Neural progenitor cell (in vitro differentiated cells): ENCODE data around the gene GGNBP2. TPM values are rescaled to one million over a fixed set of nuclear protein-coding genes. Genes with fewer than 3 reads are reported as not detected.

Experiments used
- DNase-seq: peaks from one replicate; pipeline ENCODE4 v3.0.0-alpha.2; 2016; ENCODE audit warnings: low spot score
- H2AFZ ChIP-seq: fragments of 200-600 bp; sonication (generic); replicated peaks from 2 replicates; pipeline ENCODE4 v1.6.1; 2016; ENCODE audit warnings: antibody characterized with exemption
- H3F3A ChIP-seq: fragments of 200-600 bp; sonication (generic); 2 replicates; pipeline ENCODE4 v1.6.1; 2016; ENCODE audit warnings: antibody characterized with exemption, low read depth
- H3K27ac ChIP-seq: fragments of 200-600 bp; sonication (generic); 2 replicates; pipeline ENCODE4 v1.5.1; 2016; ENCODE audit warnings: mild to moderate bottlenecking
- H3K27me3 ChIP-seq: fragments of 200-600 bp; sonication (generic); 2 replicates; pipeline ENCODE4 v1.6.1; 2016; ENCODE audit warnings: mild to moderate bottlenecking, moderate library complexity
- H3K36me3 ChIP-seq: fragments of 200-600 bp; sonication (generic); 2 replicates; pipeline ENCODE4 v1.5.1; 2016
- H3K4me1 ChIP-seq: fragments of 200-600 bp; sonication (generic); 2 replicates; pipeline ENCODE4 v1.6.1; 2016; ENCODE audit warnings: mixed run types
- H3K4me2 ChIP-seq: fragments of 200-600 bp; sonication (generic); 2 replicates; pipeline ENCODE4 v1.6.1; 2016
- H3K4me3 ChIP-seq: fragments of 200-600 bp; sonication (generic); 2 replicates; pipeline ENCODE4 v1.5.1; 2016
- H3K79me2 ChIP-seq: fragments of 200-600 bp; sonication (generic); 2 replicates; pipeline ENCODE4 v1.6.1; 2016; ENCODE audit warnings: low read depth
- H3K9ac ChIP-seq: fragments of 200-600 bp; sonication (generic); 2 replicates; pipeline ENCODE4 v1.6.1; 2016
- H3K9me3 ChIP-seq: fragments of 200-600 bp; sonication (generic); 2 replicates; pipeline ENCODE4 v1.5.1; 2016; ENCODE audit warnings: low read depth
- H4K20me1 ChIP-seq: fragments of 200-600 bp; sonication (generic); 2 replicates; pipeline ENCODE4 v1.6.1; 2016; ENCODE audit warnings: low read depth
- H3K27ac Mint-ChIP-seq: 3 replicates; pipeline ENCODE4 v1.8.0; 2021; ENCODE audit warnings: mixed read lengths
- H3K27me3 Mint-ChIP-seq: 2 replicates; pipeline ENCODE4 v1.8.0; 2022; ENCODE audit warnings: low read depth, mild to moderate bottlenecking, inconsistent platforms, moderate library complexity, mixed read lengths; ENCODE audit not compliant: insufficient read depth
- H3K36me3 Mint-ChIP-seq: 3 replicates; pipeline ENCODE4 v1.8.0; 2021; ENCODE audit warnings: mixed read lengths
- H3K4me1 Mint-ChIP-seq: 3 replicates; pipeline ENCODE4 v1.8.0; 2021; ENCODE audit warnings: mixed read lengths
- H3K4me3 Mint-ChIP-seq: 3 replicates; pipeline ENCODE4 v1.8.0; 2021; ENCODE audit warnings: mild to moderate bottlenecking, moderate library complexity, mixed read lengths
- H3K9me3 Mint-ChIP-seq: 3 replicates; pipeline ENCODE4 v1.8.0; 2020; ENCODE audit warnings: mixed read lengths
- EZH2 ChIP-seq: fragments of 200-600 bp; sonication (generic); IDR thresholded peaks from 2 replicates; pipeline ENCODE4 v1.6.1; 2017; ENCODE audit warnings: antibody characterized with exemption, mild to moderate bottlenecking, moderate library complexity
- EZH2phosphoT487 ChIP-seq: fragments of 200-600 bp; sonication (generic); IDR thresholded peaks from 2 replicates; pipeline ENCODE4 v1.6.1; 2017; ENCODE audit warnings: antibody characterized with exemption
- total RNA-seq: library from RNA; depleted of rRNA; stranded (reverse); fragments of >200 nt; gene quantifications from 2 replicates; pipeline ENCODE4 v1.2.3, GENCODE V29; 2015; ENCODE audit warnings: low replicate concordance
- TF ChIP-seq, protein P1 (sequence below): fragments of 200-600 bp; sonication (generic); IDR thresholded peaks from 2 replicates; pipeline ENCODE4 v1.5.1; 2017; ENCODE audit warnings: antibody characterized with exemption, mild to moderate bottlenecking

Gene GGNBP2
- total RNA-seq, 1 donor from 2014 or later, result 79.5 TPM

DNA sequence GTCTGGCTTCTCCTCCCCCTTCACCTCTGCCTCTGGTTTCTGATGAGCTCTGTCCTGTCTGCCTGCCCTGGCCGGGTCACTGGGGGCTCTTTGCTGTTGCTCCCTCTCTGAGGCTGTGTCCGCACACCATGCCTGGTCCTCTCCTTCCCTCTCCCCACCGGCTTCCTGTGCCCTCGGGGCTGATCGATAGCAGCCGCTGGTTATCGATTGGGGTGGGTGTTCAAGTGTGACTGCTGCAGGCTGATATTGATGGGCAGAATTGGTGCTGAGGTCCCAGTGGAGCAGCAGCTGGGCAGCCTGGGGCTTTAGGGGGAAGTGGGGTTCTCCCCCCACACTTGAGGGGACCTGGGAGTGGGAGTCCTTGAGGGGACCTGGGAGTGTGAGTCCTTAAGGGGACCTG is 73.1 kb downstream of the GGNBP2 start:
- Mint-ChIP-seq H3K4me3 (no peak overlapping the region), H3K4me1 (peaks cover 5% of the 10 kb centered on the region)

DNA sequence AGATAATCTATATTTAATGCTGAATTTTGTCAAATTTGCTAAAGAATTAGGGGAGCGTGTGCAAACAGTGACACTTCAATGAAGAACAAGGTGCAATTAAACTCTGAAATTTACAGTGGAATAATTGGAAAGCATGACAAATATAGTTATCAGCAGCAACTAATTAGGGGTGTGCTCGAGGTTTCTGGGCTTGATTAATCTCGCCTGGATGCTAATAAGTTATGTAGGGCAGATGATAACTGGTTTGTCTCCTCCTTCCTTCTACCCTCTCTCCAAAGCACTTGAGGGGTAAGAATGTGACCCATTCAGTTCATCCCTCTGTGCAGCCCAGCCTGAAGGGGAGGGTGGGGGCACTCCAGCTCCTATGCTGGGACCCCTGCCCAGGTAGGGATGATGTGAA is 78.6 kb downstream of the GGNBP2 start:
- Histone ChIP-seq H3K36me3 (no peaks in the 10 kb centered on the region), H3K79me2 (no peaks in the 10 kb centered on the region), H3K4me3 (no peak overlapping the region), H3K27me3 (no peaks in the 10 kb centered on the region), H3K27ac (no peak overlapping the region), H2AFZ (no peak overlapping the region), H3F3A (peaks cover 15% of the 10 kb centered on the region), H3K4me2 (no peak overlapping the region), H3K9ac (no peak overlapping the region), H3K4me1 (peaks cover 11% of the 10 kb centered on the region), H3K9me3 (no peaks in the 10 kb centered on the region), H4K20me1 (peaks cover 6% of the 10 kb centered on the region)
- Mint-ChIP-seq H3K27me3 (peaks cover 15% of the 10 kb centered on the region), H3K36me3 (no peaks in the 10 kb centered on the region), H3K27ac (no peak overlapping the region), H3K4me1 (peaks cover 15% of the 10 kb centered on the region), H3K4me3 (no peak overlapping the region), H3K9me3 (no peaks in the 10 kb centered on the region)
- TF ChIP-seq EZH2phosphoT487 (no peak), EZH2 (no peak)
- TF ChIP-seq, protein P1, sequence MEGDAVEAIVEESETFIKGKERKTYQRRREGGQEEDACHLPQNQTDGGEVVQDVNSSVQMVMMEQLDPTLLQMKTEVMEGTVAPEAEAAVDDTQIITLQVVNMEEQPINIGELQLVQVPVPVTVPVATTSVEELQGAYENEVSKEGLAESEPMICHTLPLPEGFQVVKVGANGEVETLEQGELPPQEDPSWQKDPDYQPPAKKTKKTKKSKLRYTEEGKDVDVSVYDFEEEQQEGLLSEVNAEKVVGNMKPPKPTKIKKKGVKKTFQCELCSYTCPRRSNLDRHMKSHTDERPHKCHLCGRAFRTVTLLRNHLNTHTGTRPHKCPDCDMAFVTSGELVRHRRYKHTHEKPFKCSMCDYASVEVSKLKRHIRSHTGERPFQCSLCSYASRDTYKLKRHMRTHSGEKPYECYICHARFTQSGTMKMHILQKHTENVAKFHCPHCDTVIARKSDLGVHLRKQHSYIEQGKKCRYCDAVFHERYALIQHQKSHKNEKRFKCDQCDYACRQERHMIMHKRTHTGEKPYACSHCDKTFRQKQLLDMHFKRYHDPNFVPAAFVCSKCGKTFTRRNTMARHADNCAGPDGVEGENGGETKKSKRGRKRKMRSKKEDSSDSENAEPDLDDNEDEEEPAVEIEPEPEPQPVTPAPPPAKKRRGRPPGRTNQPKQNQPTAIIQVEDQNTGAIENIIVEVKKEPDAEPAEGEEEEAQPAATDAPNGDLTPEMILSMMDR, result no peak
- no peak for DNase-seq

More for the DNA sequence above, 73.1 kb downstream of the GGNBP2 start:
- no peaks in the 10 kb centered on the region for H3K9me3 Mint-ChIP-seq
- Histone ChIP-seq H3K9me3 (no peaks in the 10 kb centered on the region), H3K4me3 (no peak overlapping the region), H3K27me3 (no peaks in the 10 kb centered on the region), H4K20me1 (no peaks in the 10 kb centered on the region), H3K4me2 (no peak overlapping the region), H3F3A (peaks cover 8% of the 10 kb centered on the region), H2AFZ (no peak overlapping the region), H3K79me2 (no peaks in the 10 kb centered on the region), H3K36me3 (no peaks in the 10 kb centered on the region), H3K9ac (no peak overlapping the region), H3K27ac (no peak overlapping the region), H3K4me1 (peaks cover 23% of the 10 kb centered on the region)
- H3K36me3 Mint-ChIP-seq, result no peaks in the 10 kb centered on the region
- DNase-seq, result no peak
- TF ChIP-seq EZH2phosphoT487 (no peak), EZH2 (no peak)
- TF ChIP-seq, protein P1, result no peak
- H3K27ac Mint-ChIP-seq, result no peak overlapping the region
- H3K27me3 Mint-ChIP-seq, result peaks cover 21% of the 10 kb centered on the region

DNA sequence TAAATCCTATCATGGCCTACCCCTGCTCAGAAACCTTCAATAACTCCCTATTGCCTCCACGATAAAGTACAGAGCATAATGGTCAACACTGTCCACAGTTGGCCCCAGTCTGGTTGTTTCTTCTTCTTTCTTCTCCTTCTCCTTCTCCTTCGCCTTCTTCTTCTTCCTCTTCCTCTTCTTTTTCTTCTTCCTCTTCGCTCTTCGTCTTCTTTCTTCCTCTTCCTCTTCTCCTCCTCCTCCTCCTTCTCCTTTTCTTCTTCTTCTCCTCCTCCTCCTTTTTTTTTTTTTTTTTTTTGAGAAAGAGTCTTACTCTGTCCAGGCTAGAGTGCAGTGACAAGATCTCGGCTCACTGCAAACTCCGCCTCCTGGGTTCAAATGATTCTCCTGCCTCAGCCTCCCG is 80.5 kb downstream of the GGNBP2 start:
- H3K4me1 Mint-ChIP-seq, result peaks cover 23% of the 10 kb centered on the region
- no peak for DNase-seq
- no peak overlapping the region for H3K9ac ChIP-seq
- H3K9me3 Mint-ChIP-seq, result no peaks in the 10 kb centered on the region
- H3K36me3 ChIP-seq, result no peaks in the 10 kb centered on the region
- no peak overlapping the region for H3K4me2 ChIP-seq
- TF ChIP-seq EZH2 (no peak), EZH2phosphoT487 (no peak)
- TF ChIP-seq, protein P1, result no peak
- peaks cover 19% of the 10 kb centered on the region for H3K27me3 Mint-ChIP-seq
- peaks cover 19% of the 10 kb centered on the region for H3K4me1 ChIP-seq
- no peak overlapping the region for H2AFZ ChIP-seq
- H3K27me3 ChIP-seq, result no peaks in the 10 kb centered on the region
- no peak overlapping the region for H3K4me3 ChIP-seq
- H3K36me3 Mint-ChIP-seq, result no peaks in the 10 kb centered on the region
- peaks cover 6% of the 10 kb centered on the region for H4K20me1 ChIP-seq
- no peaks in the 10 kb centered on the region for H3K79me2 ChIP-seq
- no peaks in the 10 kb centered on the region for H3K9me3 ChIP-seq
- H3K4me3 Mint-ChIP-seq, result no peak overlapping the region
- H3K27ac Mint-ChIP-seq, result no peak overlapping the region
- H3K27ac ChIP-seq, result no peak overlapping the region
- H3F3A ChIP-seq, result peaks cover 15% of the 10 kb centered on the region
